Skeletal muscle tissue (tissue), 4 donors: ENCODE data around the gene CTXND1. TPM values are rescaled to one million over a fixed set of nuclear protein-coding genes. Genes with fewer than 3 reads are reported as not detected.

ENCODE experiments used
- H3K27ac ChIP-seq: one replicate; pipeline ENCODE4 v1.7.0; 2013; ENCODE audit warnings: mild to moderate bottlenecking, low read depth, low read length, inconsistent platforms
- H3K27me3 ChIP-seq, 3 donors: one replicate each; pipeline ENCODE4 v1.7.0; 2013; ENCODE audit warnings: low read length in 3 of 3; ENCODE audit not compliant: control insufficient read depth in 3 of 3, insufficient read depth in 3 of 3
- H3K36me3 ChIP-seq, 3 donors: one replicate each; pipeline ENCODE4 v1.7.0; 2013; ENCODE audit warnings: low read length in 3 of 3; ENCODE audit not compliant: control insufficient read depth in 3 of 3, insufficient read depth in 3 of 3
- H3K4me1 ChIP-seq, 3 donors: one replicate each; pipeline ENCODE4 v1.7.0; 2013; ENCODE audit warnings: low read length in 3 of 3, mild to moderate bottlenecking in 3 of 3; ENCODE audit not compliant: control insufficient read depth in 3 of 3, insufficient read depth in 3 of 3
- H3K4me3 ChIP-seq, 3 donors: one replicate each; pipeline ENCODE4 v1.7.0; 2013; ENCODE audit warnings: low read length in 3 of 3
- H3K9ac ChIP-seq, 3 donors: one replicate each; pipeline ENCODE4 v1.7.0; 2013; ENCODE audit warnings: low read length in 3 of 3, mild to moderate bottlenecking in 3 of 3, moderate library complexity in 2 of 3, low read depth in 1 of 3
- H3K9me3 ChIP-seq, 3 donors: one replicate each; pipeline ENCODE4 v1.7.0; 2013; ENCODE audit warnings: low read length in 3 of 3; ENCODE audit not compliant: control insufficient read depth in 3 of 3
- total RNA-seq: library from RNA; depleted of rRNA; stranded (reverse); fragments of >200 nt; gene quantifications from one replicate; pipeline ENCODE4 v1.2.3, GENCODE V29; 2014
- donor health status: Osteomylitis.

CTXND1 gene
- total RNA-seq, 1 donor from 2014 or later = 0.52 TPM

DNA sequence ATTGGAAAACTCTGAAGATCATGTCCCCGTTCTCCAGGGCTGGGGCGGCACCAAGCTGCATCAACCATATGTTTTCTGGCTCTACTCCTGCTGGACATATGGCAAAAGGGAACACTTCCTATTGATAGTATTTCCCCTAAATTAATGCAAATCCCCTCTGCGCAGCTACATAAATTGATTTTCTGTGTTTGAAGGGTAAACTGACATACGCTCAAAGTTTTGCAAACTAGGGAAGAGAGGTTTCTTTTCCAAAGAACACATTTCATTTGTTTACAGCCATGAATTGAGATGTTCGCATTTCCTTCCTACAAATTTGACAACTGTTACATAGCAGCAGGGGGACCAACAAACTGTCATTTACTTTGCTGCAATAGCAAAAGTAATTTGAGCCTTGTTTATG lies 35.9 kb downstream of the CTXND1 start:
- no peak overlapping the region for H3K4me3 ChIP-seq
- peaks cover 6 to 13% (median 7%) of the 10 kb centered on the region in 3 donors for H3K4me1 ChIP-seq
- no peaks in the 10 kb centered on the region for H3K9me3 ChIP-seq
- no peak overlapping the region for H3K27ac ChIP-seq
- no peak overlapping the region for H3K9ac ChIP-seq
- H3K27me3 ChIP-seq = no peaks in the 10 kb centered on the region
- no peaks in the 10 kb centered on the region for H3K36me3 ChIP-seq

DNA sequence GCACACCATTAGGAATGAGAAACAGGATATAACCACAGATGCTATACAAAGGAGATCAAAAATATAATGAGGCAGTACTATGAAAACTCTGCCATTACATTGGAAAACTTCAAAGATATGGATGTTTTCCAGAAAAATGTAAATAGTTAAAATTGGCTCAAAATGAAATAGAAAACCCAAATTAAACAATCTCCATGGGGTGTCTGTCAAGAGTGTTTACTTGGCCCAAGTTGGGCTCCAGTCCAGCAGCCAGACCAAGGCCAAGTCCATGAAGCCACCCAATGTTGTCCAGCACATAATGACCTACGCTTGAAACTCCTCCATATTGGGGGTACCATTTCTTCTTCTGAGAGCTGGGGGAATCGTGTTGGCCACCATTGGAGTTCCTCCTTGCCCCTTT lies 37.1 kb downstream of the CTXND1 start:
- peaks cover 9 to 18% (median 13%) of the 10 kb centered on the region in 3 donors for H3K4me1 ChIP-seq
- no peaks in the 10 kb centered on the region for H3K36me3 ChIP-seq
- H3K27me3 ChIP-seq = peaks cover 0 to 2% (median 0%) of the 10 kb centered on the region in 3 donors
- no peaks in the 10 kb centered on the region for H3K9me3 ChIP-seq
- H3K4me3 ChIP-seq = no peak overlapping the region
- H3K9ac ChIP-seq = no peak overlapping the region
- H3K27ac ChIP-seq = no peak overlapping the region

DNA sequence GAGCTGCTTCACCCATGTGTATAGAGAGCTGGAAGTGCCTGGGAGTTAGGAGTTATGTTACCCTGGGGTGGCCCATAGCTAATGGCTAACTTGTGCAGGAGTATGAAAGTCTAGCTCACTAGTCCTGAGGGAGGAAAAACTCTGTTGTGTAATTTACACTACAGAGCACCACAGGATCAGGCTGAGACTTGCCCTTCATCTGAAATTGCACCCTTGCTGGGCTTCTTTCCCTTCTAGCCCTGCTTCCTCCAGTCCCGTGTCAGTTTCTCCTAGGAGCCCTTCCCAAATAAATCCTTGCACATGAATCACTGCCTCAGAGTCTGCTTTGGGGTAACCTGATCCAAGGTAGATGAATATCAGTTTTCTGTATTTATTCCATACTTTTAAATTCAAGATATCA lies 40.0 kb downstream of the CTXND1 start:
- no peak overlapping the region for H3K9ac ChIP-seq
- H3K4me1 ChIP-seq = peaks cover 9 to 18% (median 13%) of the 10 kb centered on the region in 3 donors
- H3K4me3 ChIP-seq = no peak overlapping the region
- peaks cover 0 to 4% (median 0%) of the 10 kb centered on the region in 3 donors for H3K27me3 ChIP-seq
- H3K36me3 ChIP-seq = no peaks in the 10 kb centered on the region
- no peak overlapping the region for H3K27ac ChIP-seq
- no peaks in the 10 kb centered on the region for H3K9me3 ChIP-seq

GRCh38 chr15:80210611-80211573 lies 41.1 kb downstream of the CTXND1 start:
- no peak overlapping the region for H3K4me3 ChIP-seq
- H3K27me3 ChIP-seq = peaks cover 0 to 4% (median 0%) of the 10 kb centered on the region in 3 donors
- peaks cover 9 to 18% (median 13%) of the 10 kb centered on the region in 3 donors for H3K4me1 ChIP-seq
- no peak overlapping the region for H3K27ac ChIP-seq
- no peak overlapping the region for H3K9ac ChIP-seq
- H3K36me3 ChIP-seq = no peaks in the 10 kb centered on the region
- H3K9me3 ChIP-seq = no peaks in the 10 kb centered on the region

DNA sequence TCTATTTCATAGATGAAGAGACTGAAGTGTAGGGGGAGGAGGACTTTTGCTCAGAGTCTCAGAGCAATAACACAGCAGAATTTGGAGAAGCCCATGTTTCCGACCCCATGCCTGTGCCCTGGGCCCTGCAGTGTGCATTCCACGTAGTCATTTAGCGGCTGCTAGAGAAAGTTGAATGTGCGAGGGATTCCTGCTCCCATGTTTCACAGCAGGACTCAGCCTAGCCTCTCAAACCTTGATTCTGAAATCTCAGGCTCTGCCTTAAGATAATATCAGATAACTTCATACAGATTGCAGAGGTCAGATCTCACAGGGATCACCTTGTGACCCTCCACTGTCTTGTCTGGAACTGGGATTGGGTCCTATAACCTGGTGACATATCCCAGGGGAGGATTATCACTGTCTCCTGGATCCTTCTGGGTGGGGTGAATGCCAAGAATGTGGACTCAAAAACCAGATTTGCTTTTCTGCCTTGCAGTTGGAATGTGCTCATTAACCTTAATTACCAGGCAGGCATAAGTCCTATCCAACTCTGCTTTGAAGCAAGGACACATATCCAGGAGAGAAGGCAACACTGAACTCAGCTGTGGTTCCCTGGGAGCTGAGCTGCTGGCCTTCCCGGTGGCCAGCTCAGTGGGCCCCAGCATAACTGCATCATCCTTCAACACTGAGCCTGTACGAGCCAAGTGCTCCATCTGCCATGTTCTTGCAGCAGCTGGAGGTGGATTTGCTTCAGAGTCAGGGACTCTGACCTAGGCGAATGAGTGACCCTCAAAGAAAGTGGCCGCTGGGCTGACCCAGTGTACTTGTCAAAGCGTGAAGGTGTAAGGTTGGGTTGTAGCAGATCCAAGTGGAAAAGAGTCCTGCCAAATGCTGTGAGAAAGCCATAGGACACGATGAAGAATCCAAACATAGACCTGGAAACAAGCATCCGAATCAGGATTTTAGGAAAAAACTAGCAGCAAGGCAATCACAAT lies 43.0 kb downstream of the CTXND1 start:
- no peak overlapping the region for H3K27ac ChIP-seq
- H3K4me1 ChIP-seq = peaks cover 9 to 18% (median 13%) of the 10 kb centered on the region in 3 donors
- no peaks in the 10 kb centered on the region for H3K36me3 ChIP-seq
- H3K9me3 ChIP-seq = no peaks in the 10 kb centered on the region
- no peak overlapping the region for H3K4me3 ChIP-seq
- H3K9ac ChIP-seq = no peak overlapping the region
- H3K27me3 ChIP-seq = peaks cover 0 to 4% (median 0%) of the 10 kb centered on the region in 3 donors

DNA sequence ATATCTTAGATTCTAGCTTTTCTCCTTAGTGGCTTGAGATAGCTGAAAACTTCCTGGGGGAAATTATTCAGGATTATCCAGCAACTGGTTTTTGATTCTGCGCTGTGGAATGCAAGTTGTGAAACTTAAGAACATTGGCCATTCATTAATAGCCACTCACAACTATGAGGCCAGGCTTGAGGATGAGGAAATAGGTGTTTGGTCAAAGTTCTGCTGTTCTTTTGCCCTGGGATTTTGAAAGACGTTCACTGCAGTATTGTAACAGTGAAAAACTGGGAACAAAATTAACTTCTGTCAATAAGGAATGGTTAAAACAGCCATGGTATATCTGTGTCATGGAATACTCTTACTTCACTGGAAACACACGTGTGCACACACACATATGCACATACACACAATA lies 44.1 kb downstream of the CTXND1 start:
- Histone ChIP-seq H3K36me3 (no peaks in the 10 kb centered on the region), H3K27me3 (peaks cover 0 to 8% (median 4%) of the 10 kb centered on the region in 3 donors), H3K9ac (no peak overlapping the region), H3K9me3 (no peaks in the 10 kb centered on the region), H3K4me3 (no peak overlapping the region), H3K4me1 (peaks cover 9 to 18% (median 13%) of the 10 kb centered on the region in 3 donors), H3K27ac (no peak overlapping the region)

GRCh38 chr15:80204231-80204630 lies 47.8 kb downstream of the CTXND1 start:
- Histone ChIP-seq H3K27me3 (peaks cover 0 to 7% (median 5%) of the 10 kb centered on the region in 3 donors), H3K4me3 (no peak overlapping the region), H3K4me1 (no peaks in the 10 kb centered on the region), H3K27ac (no peak overlapping the region), H3K9ac (no peak overlapping the region), H3K9me3 (no peaks in the 10 kb centered on the region), H3K36me3 (no peaks in the 10 kb centered on the region)

DNA sequence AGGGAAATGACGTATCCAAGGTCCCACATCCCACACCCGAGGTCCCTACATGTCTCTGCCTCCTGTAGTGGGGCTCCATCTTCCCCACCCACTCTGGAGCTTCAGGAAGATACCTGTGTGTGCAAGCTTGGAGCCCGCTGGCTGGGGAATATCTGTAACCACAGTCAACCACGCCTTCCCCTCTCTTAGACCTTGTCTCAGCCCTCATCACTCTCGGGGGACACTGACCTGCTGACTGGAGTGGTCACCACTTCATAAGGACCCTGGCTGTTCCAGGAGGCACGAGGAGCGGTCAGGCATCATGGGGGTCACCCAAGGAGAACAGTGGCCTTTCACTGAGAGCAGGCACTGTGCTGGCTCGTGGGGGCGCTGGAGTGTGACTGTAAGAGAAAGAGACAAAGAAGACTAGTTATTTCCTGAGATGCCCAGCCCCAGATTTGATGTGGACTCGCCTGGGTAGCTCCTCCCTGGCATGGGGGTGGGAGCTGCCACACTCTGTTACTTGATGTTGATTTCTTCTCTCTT lies 48.6 kb downstream of the CTXND1 start:
- no peak overlapping the region for H3K4me3 ChIP-seq
- no peak overlapping the region for H3K27ac ChIP-seq
- no peak overlapping the region for H3K9ac ChIP-seq
- H3K4me1 ChIP-seq = no peaks in the 10 kb centered on the region
- no peaks in the 10 kb centered on the region for H3K36me3 ChIP-seq
- peaks cover 0 to 7% (median 4%) of the 10 kb centered on the region in 3 donors for H3K27me3 ChIP-seq
- no peaks in the 10 kb centered on the region for H3K9me3 ChIP-seq

DNA sequence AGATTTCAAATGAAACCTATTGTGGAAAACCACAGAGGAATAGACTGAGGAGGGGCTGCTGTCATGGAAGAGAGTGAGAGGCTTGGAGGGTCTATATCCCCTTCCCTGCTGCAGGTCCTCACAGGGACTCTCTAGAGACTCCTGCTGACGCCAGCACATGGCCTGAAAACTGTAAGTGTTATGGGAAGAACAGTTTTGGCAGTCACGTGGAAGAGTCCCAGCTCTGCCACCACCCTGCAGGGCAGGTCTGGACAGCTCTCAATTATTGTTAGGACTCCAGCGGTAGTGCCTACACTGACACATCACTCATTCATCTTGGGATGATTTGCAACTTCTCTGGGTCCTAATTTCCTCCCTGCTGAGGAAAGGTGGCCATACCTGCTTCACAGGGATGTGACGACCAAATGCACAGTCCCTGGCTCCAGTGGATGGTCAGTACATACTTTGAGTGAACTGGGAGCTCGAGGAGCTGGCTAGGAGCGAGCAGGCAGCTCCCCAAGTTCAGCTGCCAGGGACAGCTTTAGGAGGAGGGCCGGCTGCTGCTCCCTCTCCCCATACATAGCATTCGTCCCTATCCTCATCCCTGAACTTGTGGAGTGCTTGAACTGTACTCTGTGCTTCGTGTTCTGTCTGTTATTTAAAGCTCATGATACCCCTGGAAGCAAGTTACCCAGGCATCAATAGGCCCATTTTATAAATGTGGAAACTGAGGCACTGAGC lies 49.2 kb downstream of the CTXND1 start:
- H3K9me3 ChIP-seq = no peaks in the 10 kb centered on the region
- H3K27ac ChIP-seq = no peak overlapping the region
- H3K27me3 ChIP-seq = peaks cover 0 to 7% (median 4%) of the 10 kb centered on the region in 3 donors
- H3K4me1 ChIP-seq = no peaks in the 10 kb centered on the region
- H3K9ac ChIP-seq = no peak overlapping the region
- H3K36me3 ChIP-seq = no peaks in the 10 kb centered on the region
- H3K4me3 ChIP-seq = no peak overlapping the region
